DLD1 (cell line): Measurements from ENCODE around the gene CEACAM1.
"Not testable (repeated sequence)": the region's sequence is repeated elsewhere in the genome, so short reads cannot be mapped to it uniquely, and the experiment has no call there.

Experiments
- in situ Hi-C: cut with HindIII; loops from 2 replicates; pipeline ENCODE4 v1.10.0; 2017; ENCODE audit warnings: low sequenced_read_pairs

CEACAM1 gene

DNA sequence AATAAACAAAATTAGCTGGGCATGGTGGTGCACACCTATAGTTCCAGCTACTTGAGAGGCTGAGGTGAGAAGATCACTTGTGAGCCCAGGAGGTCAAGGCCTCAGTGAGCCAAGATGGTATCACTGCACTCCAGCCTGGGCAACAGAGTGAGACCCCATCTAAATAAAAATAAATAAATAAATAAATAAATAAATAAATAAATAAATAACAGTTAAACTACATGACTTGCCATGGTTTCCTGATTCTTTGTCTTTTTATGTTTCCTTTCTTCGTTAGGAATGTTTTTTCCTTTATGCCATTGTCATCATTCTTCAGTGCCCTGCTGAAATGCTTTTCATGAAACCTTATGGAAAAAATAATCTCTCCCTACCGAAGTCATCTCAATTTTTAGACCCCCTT, 50.3 kb downstream of the CEACAM1 start:
- in situ Hi-C loops = no loop called here

GRCh38 chr19:42477117-42477516, 51.2 kb downstream of the CEACAM1 start:
- in situ Hi-C loops = no loop called here

DNA sequence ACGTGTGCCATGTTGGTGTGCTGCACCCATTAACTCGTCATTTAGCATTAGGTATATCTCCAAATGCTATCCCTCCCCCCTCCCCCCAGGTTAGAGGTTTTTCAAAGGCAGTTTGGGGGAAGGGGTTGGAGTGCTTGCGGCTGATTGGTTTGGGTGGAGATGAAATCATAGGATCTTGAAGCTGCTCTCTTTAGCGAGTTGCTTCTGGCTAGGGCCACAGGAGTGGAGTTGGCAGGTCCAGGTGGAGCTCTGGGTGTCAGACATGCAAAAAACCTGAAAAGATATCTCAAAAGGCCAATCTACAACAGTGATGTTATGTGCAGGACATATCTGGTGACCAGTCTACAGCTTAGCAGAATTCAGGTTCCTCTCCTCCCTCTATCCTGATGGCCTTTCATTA, 52.9 kb downstream of the CEACAM1 start:
- in situ Hi-C loops = no loop called here

GRCh38 chr19:42474743-42475142, 53.5 kb downstream of the CEACAM1 start:
- in situ Hi-C loops = no loop called here

DNA sequence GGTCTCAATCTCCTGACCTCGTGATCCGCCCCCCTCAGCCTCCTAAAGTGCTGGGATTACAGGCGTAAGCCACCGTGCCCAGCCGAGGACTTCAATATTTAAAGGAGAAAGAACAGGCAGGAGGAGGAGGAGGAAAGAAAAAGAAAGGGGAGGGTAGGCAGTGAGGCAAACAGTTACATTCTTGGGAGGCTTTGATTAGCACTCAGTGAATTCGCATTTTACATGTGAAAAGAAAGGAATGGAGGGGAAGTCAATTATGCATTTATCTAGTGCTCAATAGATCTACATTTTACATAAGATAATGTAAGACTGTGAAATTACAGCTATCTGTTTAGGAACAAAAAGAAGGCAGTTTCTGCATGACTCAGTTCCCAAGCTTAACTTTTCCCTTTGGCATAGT, 54.6 kb downstream of the CEACAM1 start:
- in situ Hi-C loops = no loop called here

DNA sequence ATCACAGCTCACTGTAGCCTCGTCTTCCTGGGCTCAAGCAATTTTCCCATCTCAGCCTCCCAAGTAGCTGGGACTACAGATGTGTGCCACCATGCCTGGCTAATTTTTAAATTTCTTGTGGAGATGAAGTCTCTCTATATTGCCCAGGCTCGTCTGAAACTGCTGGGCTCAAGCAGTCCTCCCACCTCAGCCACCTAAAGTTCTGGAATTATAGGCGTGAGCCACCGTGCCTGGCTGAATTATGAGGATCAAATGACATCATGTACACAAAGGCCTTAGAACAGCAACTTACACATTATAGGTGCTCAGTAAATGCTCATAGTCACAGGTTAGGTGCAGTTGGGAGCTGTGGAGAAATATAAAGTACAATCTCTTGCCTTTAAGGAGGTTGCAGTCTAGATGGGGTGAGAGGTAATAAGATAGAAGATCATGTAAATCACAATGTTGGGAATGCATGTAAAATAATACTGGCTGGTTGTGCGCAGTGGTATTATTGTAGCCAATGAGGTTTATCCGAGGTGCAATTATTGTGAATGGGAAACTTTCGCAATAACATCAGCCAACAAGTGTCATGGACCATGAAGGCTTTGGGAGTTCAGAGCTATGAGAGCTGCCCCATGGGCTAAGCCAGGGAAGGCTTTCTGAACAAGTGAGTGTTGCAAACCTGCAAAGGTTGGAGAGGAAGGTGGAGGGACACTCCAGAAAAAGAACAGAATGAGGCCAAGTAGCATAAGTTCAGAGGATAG, 55.7 kb downstream of the CEACAM1 start:
- in situ Hi-C loops = no loop called here

- in situ Hi-C loops = no loop called here
These were observed 56.6 kb downstream of the CEACAM1 start for GRCh38 chr19:42471554-42472249.

DNA sequence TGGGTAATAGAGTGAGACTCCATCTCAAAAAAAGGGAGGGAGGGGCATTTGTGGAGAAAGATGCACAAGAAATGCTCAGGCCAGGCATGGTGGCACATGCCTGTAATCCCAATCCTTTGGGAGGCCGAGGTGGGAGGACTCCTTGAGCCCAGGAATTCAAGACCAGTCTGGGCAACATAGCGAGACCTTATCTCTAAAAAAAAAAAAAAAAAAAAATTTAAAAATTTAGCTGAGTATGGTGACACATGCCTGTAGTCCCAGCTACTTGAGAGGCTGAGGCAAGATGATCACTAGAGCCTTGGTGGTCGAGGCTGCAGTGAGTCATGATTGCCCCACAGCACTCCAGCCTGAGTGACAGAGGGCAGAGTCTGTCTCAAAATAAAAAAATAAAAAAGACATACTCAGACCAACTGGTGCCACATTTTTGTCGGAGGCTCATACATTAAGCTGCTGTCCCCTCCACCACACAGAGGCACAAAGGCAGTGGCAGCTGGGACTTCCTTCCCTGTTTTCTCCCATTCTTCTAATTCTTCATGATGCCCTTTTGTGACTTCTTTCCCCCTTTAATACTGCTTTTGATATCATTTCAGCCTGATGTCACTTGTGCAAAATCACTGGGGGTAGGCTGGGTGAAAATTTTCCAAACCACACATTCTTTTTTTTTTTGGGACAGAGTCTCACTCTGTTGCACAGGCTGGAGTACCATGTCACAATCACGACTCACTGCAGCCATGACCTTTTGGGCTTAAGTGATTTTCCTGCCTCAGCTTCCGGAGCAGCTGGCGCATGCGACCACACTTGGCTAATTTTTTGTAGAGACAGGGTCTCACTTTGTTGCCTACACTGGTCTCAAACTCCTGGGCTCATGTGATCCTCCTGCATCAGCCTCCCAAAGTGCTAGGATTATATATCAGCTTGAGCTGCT, 58.7 kb downstream of the CEACAM1 start:
- in situ Hi-C loops = no loop called here

- in situ Hi-C loops = no loop called here
These were observed 59.9 kb downstream of the CEACAM1 start for GRCh38 chr19:42468273-42468796.

- in situ Hi-C loops = no loop called here
These were observed 61.0 kb downstream of the CEACAM1 start for GRCh38 chr19:42467183-42467760.

DNA sequence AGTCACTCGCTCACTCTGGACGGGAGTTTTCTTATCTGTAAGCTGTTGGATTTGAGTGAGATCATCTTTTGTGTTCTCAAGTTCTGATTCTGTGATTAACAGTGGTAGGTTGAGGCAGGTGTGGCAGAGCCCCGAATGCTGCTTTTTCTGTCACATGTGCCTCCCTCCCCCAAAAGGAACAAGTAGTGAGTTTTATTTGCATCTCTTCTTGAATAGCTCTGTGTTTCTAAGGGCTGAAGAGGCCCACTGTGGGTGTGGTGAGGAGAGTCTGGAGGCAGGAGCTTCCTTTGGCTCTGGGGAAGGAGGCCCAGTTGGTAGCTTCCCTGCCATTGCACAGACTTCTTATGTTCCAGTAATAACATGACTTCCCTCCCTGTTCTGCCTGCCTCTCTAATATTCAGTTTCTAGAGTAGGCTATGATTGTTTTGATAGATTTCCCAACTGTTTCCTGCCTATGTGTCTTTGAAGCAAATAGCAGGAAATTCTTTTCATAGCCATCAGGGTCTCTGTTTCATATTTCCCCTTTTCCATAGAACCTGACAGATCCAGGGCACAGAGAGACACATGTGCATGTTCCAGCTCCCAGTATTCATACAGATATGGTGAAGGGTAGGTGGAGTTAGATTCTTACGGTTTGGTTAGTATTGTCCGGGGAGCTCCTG, 61.6 kb downstream of the CEACAM1 start:
- in situ Hi-C loops = no loop called here

- in situ Hi-C loops = no loop called here
These were observed 62.4 kb downstream of the CEACAM1 start for GRCh38 chr19:42465827-42466280.

DNA sequence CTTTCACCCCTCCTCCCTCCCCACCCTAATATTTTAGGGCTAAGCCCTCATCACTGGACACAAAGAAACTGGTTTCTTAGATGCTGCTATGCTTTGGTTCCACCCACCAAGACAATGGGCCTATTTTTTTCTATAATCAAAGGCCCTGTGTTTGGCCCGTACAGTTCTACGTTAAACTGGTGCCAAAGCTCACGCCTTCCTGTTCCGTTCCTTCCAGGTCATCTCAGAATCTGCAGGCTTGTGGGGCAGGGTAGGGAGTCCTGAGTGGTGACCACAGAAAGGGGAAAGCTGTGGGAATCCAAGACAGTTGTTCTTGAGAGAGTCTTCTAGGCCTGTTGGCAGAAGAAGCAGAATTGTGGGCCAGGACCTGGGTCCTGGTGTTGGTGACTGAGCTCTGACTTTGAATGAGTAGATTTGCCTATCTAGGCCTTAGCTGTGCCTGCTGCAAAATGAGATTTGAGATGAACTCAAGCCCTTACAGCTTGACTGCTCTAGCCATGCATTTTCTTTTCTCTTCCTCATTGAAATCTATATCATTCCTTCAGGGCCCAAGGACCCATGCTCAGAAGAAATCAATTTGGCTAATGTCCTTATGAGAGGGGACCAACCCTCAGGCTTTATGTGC, 66.5 kb downstream of the CEACAM1 start:
- in situ Hi-C loops = no loop called here

DNA sequence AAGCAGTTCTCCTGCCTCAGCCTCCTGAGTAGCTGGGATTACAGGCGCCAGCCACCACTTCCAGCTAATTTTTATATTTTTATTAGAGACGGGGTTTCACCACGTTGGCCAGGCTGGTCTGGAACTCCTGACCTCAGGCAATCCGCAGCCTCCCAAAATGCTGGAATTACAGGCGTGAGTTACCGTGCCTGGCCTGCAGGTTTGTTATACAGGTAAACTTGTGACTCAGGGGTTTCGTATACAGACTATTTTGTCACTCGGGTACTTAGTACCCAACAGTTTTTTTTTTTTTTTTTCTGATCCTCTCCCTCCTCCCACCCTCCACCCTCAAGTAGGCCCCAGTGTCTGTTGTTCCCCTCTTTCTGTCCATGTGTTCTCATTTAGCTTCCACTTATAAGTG, 67.0 kb downstream of the CEACAM1 start:
- in situ Hi-C loops = not testable (repeated sequence)

GRCh38 chr19:42459926-42460325, 68.4 kb downstream of the CEACAM1 start:
- in situ Hi-C loops = no loop called here
